GM13977 (cell line): ENCODE results near the gene USP50.
"Not testable (repeated sequence)": the region's sequence is repeated elsewhere in the genome, so short reads cannot be mapped to it uniquely, and the experiment has no call there.

Experiments used
- DNase-seq: peaks from one replicate; pipeline ENCODE4 v3.0.0; 2012; ENCODE audit warnings: low spot score
- in situ Hi-C: fragments of 300-500 bp; cut with MboI; formaldehyde crosslinking; loops from one replicate; pipeline ENCODE4 v1.12.0; 2022; ENCODE audit warnings: low sequenced_read_pairs, low pct_unique_long_range_greater_than_20kb, mixed read lengths, inconsistent platforms; ENCODE audit not compliant: unreplicated experiment
- TF ChIP-seq, protein P1 (sequence below): IDR thresholded peaks from 2 replicates; pipeline ENCODE4 v1.5.1; 2012; ENCODE audit warnings: mild to moderate bottlenecking, control low read depth; ENCODE audit not compliant: insufficient read depth; ENCODE audit errors: extremely low read depth, missing control alignments

USP50 gene

DNA sequence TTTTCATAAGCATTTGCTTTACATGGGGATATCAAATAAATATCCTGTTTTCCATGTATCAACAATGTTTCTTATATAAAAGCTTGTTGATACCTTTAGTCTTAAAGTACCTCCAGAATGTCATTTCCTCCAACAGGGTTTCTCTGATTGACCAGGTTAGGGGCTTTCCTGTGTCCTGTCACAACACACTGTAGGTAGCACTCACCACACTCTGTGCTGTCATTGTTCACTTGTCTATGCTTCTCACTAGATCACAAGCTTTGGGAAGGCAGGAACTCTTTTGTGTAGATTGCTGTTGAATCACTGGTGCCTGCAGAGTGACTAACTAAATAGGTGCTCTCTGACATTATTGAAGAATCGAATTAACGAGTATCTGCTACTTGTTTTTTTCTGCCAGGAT, 49.8 kb downstream of the USP50 start:
- no peak for DNase-seq
- TF ChIP-seq, protein P1, sequence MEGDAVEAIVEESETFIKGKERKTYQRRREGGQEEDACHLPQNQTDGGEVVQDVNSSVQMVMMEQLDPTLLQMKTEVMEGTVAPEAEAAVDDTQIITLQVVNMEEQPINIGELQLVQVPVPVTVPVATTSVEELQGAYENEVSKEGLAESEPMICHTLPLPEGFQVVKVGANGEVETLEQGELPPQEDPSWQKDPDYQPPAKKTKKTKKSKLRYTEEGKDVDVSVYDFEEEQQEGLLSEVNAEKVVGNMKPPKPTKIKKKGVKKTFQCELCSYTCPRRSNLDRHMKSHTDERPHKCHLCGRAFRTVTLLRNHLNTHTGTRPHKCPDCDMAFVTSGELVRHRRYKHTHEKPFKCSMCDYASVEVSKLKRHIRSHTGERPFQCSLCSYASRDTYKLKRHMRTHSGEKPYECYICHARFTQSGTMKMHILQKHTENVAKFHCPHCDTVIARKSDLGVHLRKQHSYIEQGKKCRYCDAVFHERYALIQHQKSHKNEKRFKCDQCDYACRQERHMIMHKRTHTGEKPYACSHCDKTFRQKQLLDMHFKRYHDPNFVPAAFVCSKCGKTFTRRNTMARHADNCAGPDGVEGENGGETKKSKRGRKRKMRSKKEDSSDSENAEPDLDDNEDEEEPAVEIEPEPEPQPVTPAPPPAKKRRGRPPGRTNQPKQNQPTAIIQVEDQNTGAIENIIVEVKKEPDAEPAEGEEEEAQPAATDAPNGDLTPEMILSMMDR: no peak
- in situ Hi-C loops: no loop called here

DNA sequence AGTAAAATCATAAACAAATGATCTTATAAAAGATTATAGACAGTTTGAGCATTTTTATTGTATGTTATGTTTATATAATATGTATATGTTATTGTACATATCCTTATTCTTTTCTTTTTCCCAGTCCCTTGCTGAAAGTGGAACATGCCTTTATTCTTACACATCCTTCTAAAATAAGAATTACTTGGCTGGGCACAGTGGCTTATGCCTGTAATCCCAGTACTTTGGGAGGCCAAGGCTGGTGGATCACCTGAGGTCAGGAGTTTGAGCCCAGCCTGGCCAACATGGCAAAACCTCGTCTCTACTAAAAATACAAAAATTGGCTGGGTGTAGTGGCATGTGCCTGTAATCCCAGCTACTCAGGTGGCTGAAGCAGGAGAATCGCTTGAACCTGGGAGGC, 51.9 kb downstream of the USP50 start:
- in situ Hi-C loops, DNase-seq: not testable (repeated sequence)

DNA sequence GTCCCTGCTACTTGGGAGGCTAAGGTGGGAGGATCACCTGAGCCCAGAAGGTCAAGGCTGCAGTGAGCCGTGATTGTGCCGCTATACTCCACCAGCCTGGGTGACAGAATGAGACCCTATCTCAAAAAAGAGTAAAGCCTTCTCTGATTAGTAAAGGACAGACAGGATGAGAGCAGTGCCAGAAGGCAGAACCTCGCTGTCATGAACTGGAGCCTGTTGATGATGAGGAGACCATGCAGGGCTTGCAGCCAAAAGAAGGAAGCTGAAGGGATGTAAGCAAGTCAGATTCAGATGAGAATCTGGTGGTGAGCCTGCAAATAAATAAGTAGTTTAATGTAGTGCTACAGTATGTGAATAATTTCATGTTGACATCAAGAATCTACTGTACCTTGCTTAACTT, 52.8 kb downstream of the USP50 start:
- TF ChIP-seq, protein P1: no peak
- in situ Hi-C loops: no loop called here
- no peak for DNase-seq

DNA sequence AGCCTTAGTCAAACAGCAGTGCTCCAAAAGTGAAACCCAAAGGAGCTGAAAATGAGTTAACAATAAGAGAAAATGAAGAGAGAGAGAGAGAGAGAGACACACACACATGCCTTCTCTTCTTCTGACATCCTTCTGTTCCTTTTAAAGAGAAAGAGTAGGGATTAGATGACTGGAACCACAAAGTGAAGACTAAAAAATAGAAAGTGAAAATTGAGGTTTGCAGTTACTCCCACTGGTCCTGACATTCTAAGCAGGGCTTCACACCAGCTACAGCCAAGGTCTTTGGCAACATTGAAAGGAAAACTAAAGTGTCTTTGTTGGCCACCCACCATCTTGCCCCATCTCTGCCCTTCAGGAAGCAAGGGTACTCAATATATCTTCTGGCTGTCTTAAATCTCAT, 59.2 kb downstream of the USP50 start:
- TF ChIP-seq, protein P1: no peak
- in situ Hi-C loops: no loop called here
- DNase-seq: no peak

DNA sequence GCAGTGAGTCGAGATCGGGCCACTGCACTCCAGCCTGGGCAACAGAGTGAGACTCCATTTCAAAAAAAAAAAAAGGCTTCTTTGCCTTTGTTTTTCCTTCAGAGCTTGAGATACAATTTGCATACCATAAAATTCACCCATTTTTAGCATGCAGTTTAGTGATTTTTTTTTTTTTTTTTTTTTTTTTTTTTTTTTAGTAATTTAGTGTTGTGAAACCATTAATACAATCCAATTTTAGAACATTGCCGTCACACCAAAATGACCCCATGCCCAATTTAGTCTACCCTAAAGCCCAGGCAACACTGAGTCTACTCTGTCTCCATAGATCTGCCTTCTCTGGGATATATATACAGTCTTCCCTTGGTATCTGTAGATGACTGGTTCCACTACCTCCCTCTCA, 61.1 kb downstream of the USP50 start:
- TF ChIP-seq, protein P1: no peak

DNA sequence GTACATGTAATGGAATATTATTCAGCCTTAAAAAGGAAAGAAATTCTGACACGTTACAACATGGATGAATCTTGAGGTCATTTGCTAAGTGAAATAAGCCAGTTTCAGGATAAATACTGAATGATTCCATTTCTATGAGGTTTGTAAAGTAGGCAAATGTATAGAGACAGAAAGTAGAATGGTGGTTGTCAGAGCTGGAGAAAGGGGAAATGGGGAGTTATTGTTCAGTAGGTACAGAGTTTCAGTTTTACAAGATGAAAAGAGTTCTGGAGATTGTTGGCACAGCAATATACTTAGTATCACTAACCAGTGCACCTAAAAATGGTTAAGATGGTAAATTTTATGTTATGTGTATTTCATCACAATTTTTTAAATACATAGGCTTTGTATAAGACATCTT, 61.7 kb downstream of the USP50 start:
- in situ Hi-C loops: no loop called here
- DNase-seq: no peak
- TF ChIP-seq, protein P1: no peak

More for the DNA sequence above, 61.1 kb downstream of the USP50 start:
- no peak for DNase-seq
- in situ Hi-C loops: no loop called here

DNA sequence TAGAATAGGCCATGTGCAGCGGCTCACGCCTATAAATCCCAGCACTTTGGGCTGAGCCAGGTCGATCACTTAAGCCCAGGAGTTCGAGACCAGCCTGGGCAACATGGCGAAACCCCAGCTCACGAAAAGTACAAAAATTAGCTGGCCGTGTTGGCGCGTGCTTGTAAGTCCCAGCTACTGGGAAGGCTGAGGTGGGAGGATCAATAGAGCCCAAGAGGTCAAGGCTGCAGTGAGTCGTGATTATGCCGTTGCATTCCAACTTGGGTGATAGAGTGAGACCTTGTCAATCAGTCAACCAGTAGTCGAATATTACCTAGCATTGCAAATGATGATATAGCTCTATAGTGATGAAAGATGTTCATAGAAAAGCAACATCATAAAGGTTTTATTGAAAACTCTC, 70.3 kb downstream of the USP50 start:
- in situ Hi-C loops: no loop called here
- DNase-seq: no peak
- TF ChIP-seq, protein P1: no peak

DNA sequence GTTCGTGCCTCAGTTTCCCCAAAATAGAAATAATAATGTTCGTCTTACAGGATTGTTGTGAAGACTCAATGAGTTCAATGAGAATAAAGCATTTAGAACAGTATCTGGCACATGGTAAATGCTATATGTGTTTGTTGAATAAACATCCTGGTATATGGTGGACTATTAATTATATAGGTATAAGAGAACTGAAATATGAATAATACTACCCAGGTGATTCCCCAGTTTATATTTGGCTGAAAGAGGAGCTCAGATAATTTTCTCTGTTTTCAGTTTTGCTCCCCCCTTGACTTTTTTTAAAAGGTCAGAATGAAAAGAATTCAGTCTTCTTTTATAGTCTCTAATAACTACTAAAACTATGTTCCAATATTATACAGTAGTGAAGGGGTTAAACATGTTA, 75.4 kb downstream of the USP50 start:
- TF ChIP-seq, protein P1: no peak

More for the DNA sequence above, 75.4 kb downstream of the USP50 start:
- in situ Hi-C loops: no loop called here
- no peak for DNase-seq
